ENCODE measurements around the gene PLD2.

Gene PLD2

GRCh38 chr17:4780325-4780955 lies 26.5 kb upstream of the PLD2 start:
- no peaks in the 10 kb centered on the region for H3K9me3 ChIP-seq (ENCODE audit: control insufficient read depth, insufficient read depth, low read length)
- no peaks in the 10 kb centered on the region for H3K9me2 ChIP-seq (replicated peaks; ENCODE audit: control insufficient read depth, low read length)
- no peaks in the 10 kb centered on the region for H3K27me3 ChIP-seq (ENCODE audit: control insufficient read depth, low read length)
- TF ChIP-seq CTCF (IDR thresholded peaks at IDR 0.05; ENCODE audit: low read depth, low read length, poor library complexity, severe bottlenecking): no peak
- TF ChIP-seq EZH2phosphoT487 (IDR thresholded peaks at IDR 0.05; ENCODE audit: borderline replicate concordance, low read length): no peak
- H3K79me2 ChIP-seq (ENCODE audit: control insufficient read depth, low read length): no peaks in the 10 kb centered on the region
- H3K4me2 ChIP-seq (ENCODE audit: low read length): no peak overlapping the region
- H3K4me1 ChIP-seq (ENCODE audit: control insufficient read depth, low read length): no peaks in the 10 kb centered on the region
- no peaks in the 10 kb centered on the region for H3K36me3 ChIP-seq (ENCODE audit: control insufficient read depth, low read length)
- H3K4me3 ChIP-seq (ENCODE audit: low read length): no peak overlapping the region
- no peaks in the 10 kb centered on the region for H4K20me1 ChIP-seq (ENCODE audit: control insufficient read depth, insufficient read depth, low read depth, low read length)
- H3K27ac ChIP-seq (ENCODE audit: low read depth, low read length): no peak overlapping the region
- H3F3A ChIP-seq (ENCODE audit: control insufficient read depth, insufficient read depth): no peaks in the 10 kb centered on the region

- TF ChIP-seq EZH2phosphoT487 (IDR thresholded peaks at IDR 0.05; ENCODE audit: borderline replicate concordance, low read length) (no peak), CTCF (IDR thresholded peaks at IDR 0.05; ENCODE audit: low read depth, low read length, poor library complexity, severe bottlenecking) (no peak)
- no peak overlapping the region for H3K4me2 ChIP-seq (ENCODE audit: low read length)
- no peaks in the 10 kb centered on the region for H4K20me1 ChIP-seq (ENCODE audit: control insufficient read depth, insufficient read depth, low read depth, low read length)
Measured at GRCh38 chr17:4782652-4783051, 24.3 kb upstream of the PLD2 start.

GRCh38 chr17:4785311-4786105 lies 21.4 kb upstream of the PLD2 start:
- no peaks in the 10 kb centered on the region for H3K79me2 ChIP-seq (ENCODE audit: control insufficient read depth, low read length)
- peaks cover 12% of the 10 kb centered on the region for H3K4me1 ChIP-seq (ENCODE audit: control insufficient read depth, low read length)
- peaks cover 12% of the 10 kb centered on the region for H3K27me3 ChIP-seq (ENCODE audit: control insufficient read depth, low read length)
- no peak overlapping the region for H3K27ac ChIP-seq (ENCODE audit: low read depth, low read length)
- H3K4me3 ChIP-seq (ENCODE audit: low read length): no peak overlapping the region
- H3K9me3 ChIP-seq (ENCODE audit: control insufficient read depth, insufficient read depth, low read length): no peaks in the 10 kb centered on the region
- H3K36me3 ChIP-seq (ENCODE audit: control insufficient read depth, low read length): no peaks in the 10 kb centered on the region
- TF ChIP-seq CTCF (IDR thresholded peaks at IDR 0.05; ENCODE audit: low read depth, low read length, poor library complexity, severe bottlenecking): no peak
- no peak for TF ChIP-seq EZH2phosphoT487 (IDR thresholded peaks at IDR 0.05; ENCODE audit: borderline replicate concordance, low read length)
- H3F3A ChIP-seq (ENCODE audit: control insufficient read depth, insufficient read depth): peaks cover 4% of the 10 kb centered on the region; the same call in 1 of the 2 replicates
- no peaks in the 10 kb centered on the region for H4K20me1 ChIP-seq (ENCODE audit: control insufficient read depth, insufficient read depth, low read depth, low read length)
- H3K9me2 ChIP-seq (replicated peaks; ENCODE audit: control insufficient read depth, low read length): no peaks in the 10 kb centered on the region
- H3K4me2 ChIP-seq (ENCODE audit: low read length): no peak overlapping the region

More at GRCh38 chr17:4782652-4783051, 24.3 kb upstream of the PLD2 start:
- Histone ChIP-seq H3K79me2 (ENCODE audit: control insufficient read depth, low read length) (no peaks in the 10 kb centered on the region), H3K4me1 (ENCODE audit: control insufficient read depth, low read length) (no peaks in the 10 kb centered on the region), H3K27me3 (ENCODE audit: control insufficient read depth, low read length) (peaks cover 12% of the 10 kb centered on the region), H3K4me3 (ENCODE audit: low read length) (no peak overlapping the region), H3K36me3 (ENCODE audit: control insufficient read depth, low read length) (no peaks in the 10 kb centered on the region), H3F3A (ENCODE audit: control insufficient read depth, insufficient read depth) (peaks cover 4% of the 10 kb centered on the region; the same call in 1 of the 2 replicates), H3K9me3 (ENCODE audit: control insufficient read depth, insufficient read depth, low read length) (no peaks in the 10 kb centered on the region), H3K27ac (ENCODE audit: low read depth, low read length) (no peak overlapping the region), H3K9me2 (replicated peaks; ENCODE audit: control insufficient read depth, low read length) (no peaks in the 10 kb centered on the region)

Measured in DOHH2 (cell line).